ENCODE data around the gene KIFC3. TPM values are rescaled to one million over a fixed set of nuclear protein-coding genes. Genes with fewer than 3 reads are reported as not detected.

The KIFC3 gene
- total RNA-seq, 5 donors from 2014 or later (not counting 1 experiment from before 2014, with no cell fraction given), result 0.78 to 4.1 (median 2.7) TPM

- H3K36me3 Mint-ChIP-seq, result peaks cover 14% of the 10 kb centered on the region
- POLR2A ChIA-PET, result interaction anchor here in 1 of 2 donors (0.5 kb wide), 1 partner anchor 87 kb away, joined by 3 read pairs; no protein-coding TSS in a partner anchor
- Histone ChIP-seq H3K27ac (ENCODE audit: low read length) (no peak overlapping the region), H3K27me3 (replicated peaks in 1 of 2; ENCODE audit: control insufficient read depth in 2 of 2, extremely low read depth in 1 of 2, insufficient read depth in 2 of 2, low read length in 1 of 2) (no peaks in the 10 kb centered on the region), H3K4me3 (ENCODE audit: control insufficient read depth in 1 of 2, extremely low read depth in 1 of 2, low read length in 1 of 2) (no peak overlapping the region), H3K9me3 (no peaks in the 10 kb centered on the region), H3K4me1 (ENCODE audit: control insufficient read depth in 1 of 2, extremely low read depth in 1 of 2, insufficient read depth in 2 of 2, low read length in 2 of 2) (peaks cover 0 to 32% of the 10 kb centered on the region in 2 experiments), H3K36me3 (ENCODE audit: control insufficient read depth in 2 of 2, extremely low read depth in 1 of 2, insufficient read depth in 1 of 2, low read length in 1 of 2) (peaks cover 11 to 22% of the 10 kb centered on the region in 2 donors)
- H3K4me3 Mint-ChIP-seq, result no peak overlapping the region
- CTCF ChIA-PET, result interaction anchor here in 1 of 2 donors (0.6 to 1.3 kb wide), 2 partner anchors 20 to 171 kb away, joined by 3 to 9 read pairs; no protein-coding TSS in a partner anchor
- no peaks in the 10 kb centered on the region for H3K9me3 Mint-ChIP-seq
- H3K27ac Mint-ChIP-seq, result no peak overlapping the region
- DNase-seq (no peak), ATAC-seq (replicated peaks in 1 of 4) (no peak)
- H3K4me1 Mint-ChIP-seq, result peaks cover 0 to 2% (median 0%) of the 10 kb centered on the region in 3 donors
- no peaks in the 10 kb centered on the region for H3K27me3 Mint-ChIP-seq
- WGBS (ENCODE audit: insufficient coverage), result 87% methylated on average over 12 of the region's 15 CpGs
These were observed 45.6 kb downstream of the KIFC3 start for GRCh38 chr16:57756424-57757325.

- H3K4me1 Mint-ChIP-seq, result peaks cover 0 to 2% (median 0%) of the 10 kb centered on the region in 3 donors
- H3K9me3 ChIP-seq, result no peaks in the 10 kb centered on the region
- no peaks in the 10 kb centered on the region for H3K27me3 Mint-ChIP-seq
- H3K9me3 Mint-ChIP-seq, result no peaks in the 10 kb centered on the region
- H3K4me1 ChIP-seq (ENCODE audit: control insufficient read depth in 1 of 2, extremely low read depth in 1 of 2, insufficient read depth in 2 of 2, low read length in 2 of 2), result peaks cover 0 to 40% of the 10 kb centered on the region in 2 experiments
- ATAC-seq (replicated peaks in 1 of 4), result no peak
- ChIA-PET CTCF (interaction anchor here in 1 of 2 donors (1.3 kb wide), 1 partner anchor 19 kb away, joined by 9 read pairs; no protein-coding TSS in a partner anchor), POLR2A (interaction anchor here in 1 of 2 donors (0.5 kb wide), 1 partner anchor 88 kb away, joined by 3 read pairs; no protein-coding TSS in a partner anchor)
- H3K36me3 Mint-ChIP-seq, result peaks cover 19% of the 10 kb centered on the region
- H3K27ac Mint-ChIP-seq, result no peak overlapping the region
- H3K27me3 ChIP-seq (replicated peaks in 1 of 2; ENCODE audit: control insufficient read depth in 2 of 2, extremely low read depth in 1 of 2, insufficient read depth in 2 of 2, low read length in 1 of 2), result no peaks in the 10 kb centered on the region
- no peak overlapping the region for H3K27ac ChIP-seq (ENCODE audit: low read length)
- no peak overlapping the region for H3K4me3 ChIP-seq (ENCODE audit: control insufficient read depth in 1 of 2, extremely low read depth in 1 of 2, low read length in 1 of 2)
- peaks cover 12 to 22% of the 10 kb centered on the region in 2 donors for H3K36me3 ChIP-seq (ENCODE audit: control insufficient read depth in 2 of 2, extremely low read depth in 1 of 2, insufficient read depth in 1 of 2, low read length in 1 of 2)
- no peak for DNase-seq
- H3K4me3 Mint-ChIP-seq, result no peak overlapping the region
- WGBS (ENCODE audit: insufficient coverage), result 95% methylated on average over 13 of the region's 18 CpGs
These were observed 46.4 kb downstream of the KIFC3 start for GRCh38 chr16:57755726-57756423.

GRCh38 chr16:57755061-57755684, 47.1 kb downstream of the KIFC3 start:
- no peaks in the 10 kb centered on the region for H3K27me3 ChIP-seq (replicated peaks in 1 of 2; ENCODE audit: control insufficient read depth in 2 of 2, extremely low read depth in 1 of 2, insufficient read depth in 2 of 2, low read length in 1 of 2)
- WGBS (ENCODE audit: insufficient coverage), result 88% methylated on average over 19 of the region's 24 CpGs
- no peaks in the 10 kb centered on the region for H3K9me3 ChIP-seq
- ChIA-PET CTCF (no interaction called here), POLR2A (no interaction called here)
- ATAC-seq (replicated peaks in 1 of 4) (no peak), DNase-seq (no peak)
- H3K4me1 ChIP-seq (ENCODE audit: control insufficient read depth in 1 of 2, extremely low read depth in 1 of 2, insufficient read depth in 2 of 2, low read length in 2 of 2), result peaks cover 0 to 46% of the 10 kb centered on the region in 2 experiments
- Mint-ChIP-seq H3K9me3 (no peaks in the 10 kb centered on the region), H3K36me3 (peaks cover 20% of the 10 kb centered on the region), H3K27me3 (no peaks in the 10 kb centered on the region), H3K27ac (no peak overlapping the region), H3K4me1 (peaks cover 0 to 2% (median 0%) of the 10 kb centered on the region in 3 donors), H3K4me3 (no peak overlapping the region)
- H3K36me3 ChIP-seq (ENCODE audit: control insufficient read depth in 2 of 2, extremely low read depth in 1 of 2, insufficient read depth in 1 of 2, low read length in 1 of 2), result peaks cover 12 to 25% of the 10 kb centered on the region in 2 donors
- H3K4me3 ChIP-seq (ENCODE audit: control insufficient read depth in 1 of 2, extremely low read depth in 1 of 2, low read length in 1 of 2), result no peak overlapping the region
- no peak overlapping the region for H3K27ac ChIP-seq (ENCODE audit: low read length)

- Mint-ChIP-seq H3K27ac (no peak overlapping the region), H3K36me3 (peaks cover 25% of the 10 kb centered on the region), H3K9me3 (no peaks in the 10 kb centered on the region), H3K4me3 (no peak overlapping the region), H3K4me1 (peaks cover 0 to 2% (median 0%) of the 10 kb centered on the region in 3 donors), H3K27me3 (no peaks in the 10 kb centered on the region)
- peaks cover 0 to 53% of the 10 kb centered on the region in 2 experiments for H3K4me1 ChIP-seq (ENCODE audit: control insufficient read depth in 1 of 2, extremely low read depth in 1 of 2, insufficient read depth in 2 of 2, low read length in 2 of 2)
- WGBS (ENCODE audit: insufficient coverage), result 85% methylated on average over 6 of the region's 9 CpGs
- no peak overlapping the region for H3K4me3 ChIP-seq (ENCODE audit: control insufficient read depth in 1 of 2, extremely low read depth in 1 of 2, low read length in 1 of 2)
- H3K27me3 ChIP-seq (replicated peaks in 1 of 2; ENCODE audit: control insufficient read depth in 2 of 2, extremely low read depth in 1 of 2, insufficient read depth in 2 of 2, low read length in 1 of 2), result no peaks in the 10 kb centered on the region
- POLR2A ChIA-PET, result no interaction called here
- no peak overlapping the region for H3K27ac ChIP-seq (ENCODE audit: low read length)
- H3K9me3 ChIP-seq, result no peaks in the 10 kb centered on the region
- DNase-seq, result no peak
- H3K36me3 ChIP-seq (ENCODE audit: control insufficient read depth in 2 of 2, extremely low read depth in 1 of 2, insufficient read depth in 1 of 2, low read length in 1 of 2), result peaks cover 12 to 25% of the 10 kb centered on the region in 2 donors
- ATAC-seq (replicated peaks in 1 of 4), result no peak
- CTCF ChIA-PET, result no interaction called here
These were observed 47.8 kb downstream of the KIFC3 start for GRCh38 chr16:57754354-57755060.

- H3K4me1 Mint-ChIP-seq, result peaks cover 0 to 2% (median 0%) of the 10 kb centered on the region in 3 donors
- Histone ChIP-seq H3K4me1 (ENCODE audit: control insufficient read depth in 1 of 2, extremely low read depth in 1 of 2, insufficient read depth in 2 of 2, low read length in 2 of 2) (peaks cover 0 to 48% of the 10 kb centered on the region in 2 experiments), H3K4me3 (ENCODE audit: control insufficient read depth in 1 of 2, extremely low read depth in 1 of 2, low read length in 1 of 2) (no peak overlapping the region), H3K27me3 (replicated peaks in 1 of 2; ENCODE audit: control insufficient read depth in 2 of 2, extremely low read depth in 1 of 2, insufficient read depth in 2 of 2, low read length in 1 of 2) (no peaks in the 10 kb centered on the region), H3K27ac (ENCODE audit: low read length) (no peak overlapping the region), H3K36me3 (ENCODE audit: control insufficient read depth in 2 of 2, extremely low read depth in 1 of 2, insufficient read depth in 1 of 2, low read length in 1 of 2) (peaks cover 12 to 25% of the 10 kb centered on the region in 2 donors), H3K9me3 (no peaks in the 10 kb centered on the region)
- H3K9me3 Mint-ChIP-seq, result no peaks in the 10 kb centered on the region
- peaks cover 25% of the 10 kb centered on the region for H3K36me3 Mint-ChIP-seq
- no peak for DNase-seq
- no peak overlapping the region for H3K27ac Mint-ChIP-seq
- H3K4me3 Mint-ChIP-seq, result no peak overlapping the region
- ChIA-PET CTCF (no interaction called here), POLR2A (no interaction called here)
- ATAC-seq (replicated peaks in 1 of 4), result no peak
- WGBS (ENCODE audit: insufficient coverage), result 98% methylated on average over 15 of the region's 32 CpGs
- H3K27me3 Mint-ChIP-seq, result no peaks in the 10 kb centered on the region
These were observed 48.6 kb downstream of the KIFC3 start for GRCh38 chr16:57753448-57754353.

All from T-cell (primary cell).